GM20000 (cell line): ENCODE results near the gene PLEKHS1.
"Not testable (repeated sequence)": the region's sequence is repeated elsewhere in the genome, so short reads cannot be mapped to it uniquely, and the experiment has no call there.

Experiments used
- DNase-seq: peaks from one replicate; pipeline ENCODE4 v3.0.0; 2012; ENCODE audit warnings: low spot score
- TF ChIP-seq, protein P1 (sequence below): IDR thresholded peaks from 2 replicates; pipeline ENCODE4 v1.5.1; 2012; ENCODE audit warnings: mild to moderate bottlenecking, control low read depth; ENCODE audit errors: extremely low read depth, missing control alignments

PLEKHS1 gene

DNA sequence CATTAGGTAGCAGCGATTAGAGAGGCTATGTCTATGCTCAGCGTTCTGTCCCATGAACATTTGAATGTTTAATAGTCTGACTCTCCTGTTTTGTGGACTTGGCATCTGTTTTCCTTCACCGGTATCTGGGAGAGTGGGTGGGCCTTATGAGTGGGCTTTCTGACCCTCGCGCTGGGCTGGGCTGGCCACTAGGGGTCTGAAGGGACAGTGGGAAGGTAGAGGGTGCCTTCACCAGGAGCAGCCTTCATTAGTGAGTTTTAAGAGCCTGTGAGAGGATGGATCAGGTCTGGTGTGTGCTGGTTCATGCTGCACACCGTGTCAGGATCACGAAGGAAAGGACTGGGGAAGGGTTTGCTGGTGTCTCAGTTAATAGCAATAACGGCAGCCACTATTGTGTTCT, 69.0 kb downstream of the PLEKHS1 start:
- TF ChIP-seq, protein P1, sequence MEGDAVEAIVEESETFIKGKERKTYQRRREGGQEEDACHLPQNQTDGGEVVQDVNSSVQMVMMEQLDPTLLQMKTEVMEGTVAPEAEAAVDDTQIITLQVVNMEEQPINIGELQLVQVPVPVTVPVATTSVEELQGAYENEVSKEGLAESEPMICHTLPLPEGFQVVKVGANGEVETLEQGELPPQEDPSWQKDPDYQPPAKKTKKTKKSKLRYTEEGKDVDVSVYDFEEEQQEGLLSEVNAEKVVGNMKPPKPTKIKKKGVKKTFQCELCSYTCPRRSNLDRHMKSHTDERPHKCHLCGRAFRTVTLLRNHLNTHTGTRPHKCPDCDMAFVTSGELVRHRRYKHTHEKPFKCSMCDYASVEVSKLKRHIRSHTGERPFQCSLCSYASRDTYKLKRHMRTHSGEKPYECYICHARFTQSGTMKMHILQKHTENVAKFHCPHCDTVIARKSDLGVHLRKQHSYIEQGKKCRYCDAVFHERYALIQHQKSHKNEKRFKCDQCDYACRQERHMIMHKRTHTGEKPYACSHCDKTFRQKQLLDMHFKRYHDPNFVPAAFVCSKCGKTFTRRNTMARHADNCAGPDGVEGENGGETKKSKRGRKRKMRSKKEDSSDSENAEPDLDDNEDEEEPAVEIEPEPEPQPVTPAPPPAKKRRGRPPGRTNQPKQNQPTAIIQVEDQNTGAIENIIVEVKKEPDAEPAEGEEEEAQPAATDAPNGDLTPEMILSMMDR: peak; percentile 4
- no peak for DNase-seq

DNA sequence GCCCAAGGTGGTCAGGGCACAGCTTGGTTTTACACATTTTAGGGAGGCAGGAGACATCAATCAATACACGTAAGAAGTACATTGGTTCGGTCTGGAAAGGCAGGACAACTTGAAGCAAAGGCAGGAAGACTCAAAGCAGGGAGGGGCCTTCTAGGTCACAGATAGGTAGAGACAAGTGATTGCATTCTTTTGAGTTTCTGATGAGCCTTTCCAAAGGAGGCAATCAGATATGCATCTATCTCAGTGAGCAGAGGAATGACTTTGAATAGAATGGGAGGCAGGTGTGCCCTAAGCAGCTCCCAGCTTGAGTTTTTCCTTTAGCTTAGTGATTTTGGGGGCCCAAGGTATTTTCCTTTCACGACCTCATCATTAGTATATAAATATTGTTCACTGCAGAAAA, 69.8 kb downstream of the PLEKHS1 start:
- DNase-seq: not testable (repeated sequence)

DNA sequence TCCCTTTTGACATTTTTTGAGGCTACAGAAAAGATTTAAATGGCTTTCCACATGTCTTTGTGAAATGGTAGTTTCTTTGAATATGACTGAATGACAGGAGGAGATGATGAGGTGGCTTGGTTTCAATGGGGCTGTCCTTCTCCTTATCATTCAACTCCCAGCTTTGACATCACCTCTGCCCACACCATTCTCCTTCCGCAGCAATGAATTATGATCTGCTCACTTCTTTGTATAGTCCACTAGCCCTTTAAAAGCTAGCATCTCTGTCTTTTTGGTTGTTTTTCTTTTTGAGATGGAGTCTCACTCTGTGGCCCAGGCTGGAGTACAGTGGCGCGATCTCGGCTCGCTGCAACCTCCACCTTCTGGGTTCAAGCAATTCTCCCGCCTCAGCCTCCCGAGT, 70.7 kb downstream of the PLEKHS1 start:
- TF ChIP-seq, protein P1: no peak
- DNase-seq: no peak

DNA sequence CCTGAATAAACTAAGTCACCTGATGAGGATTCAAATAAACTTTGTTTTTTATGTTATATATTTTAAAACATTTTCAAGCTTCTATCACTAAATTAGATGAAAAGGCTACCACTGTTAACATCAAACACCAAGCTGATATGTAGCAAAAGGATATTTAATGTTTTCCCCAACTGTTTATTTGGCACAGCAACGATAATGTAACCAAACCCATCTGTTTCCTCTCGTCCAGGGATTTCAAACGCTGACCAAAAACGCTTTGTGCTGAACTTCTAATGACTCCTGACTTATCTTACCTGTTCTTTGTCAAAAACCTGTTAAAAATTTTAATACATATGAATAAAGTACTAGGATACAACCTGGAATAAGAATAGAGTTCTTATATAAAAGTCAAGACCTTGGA, 71.9 kb downstream of the PLEKHS1 start:
- TF ChIP-seq, protein P1: no peak
- DNase-seq: no peak

DNA sequence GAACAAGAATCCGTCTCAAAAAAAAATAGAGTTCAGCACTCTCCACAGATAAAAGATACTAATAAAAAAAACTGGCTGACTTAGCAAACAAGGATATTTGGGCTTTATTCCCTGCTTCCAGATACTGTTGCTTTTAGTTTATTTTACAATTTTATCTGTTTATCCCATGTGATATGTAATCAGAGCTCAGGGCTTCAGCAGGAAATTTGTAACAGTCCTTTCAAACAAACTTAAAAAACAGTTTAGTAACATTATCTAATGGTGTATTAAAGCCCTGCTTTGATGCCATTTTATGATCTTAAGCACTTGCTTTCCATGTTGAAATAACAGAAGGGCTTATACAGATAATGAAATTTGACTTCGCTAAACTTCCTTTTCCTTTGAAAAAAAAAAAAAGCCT, 74.3 kb downstream of the PLEKHS1 start:
- TF ChIP-seq, protein P1: no peak

DNA sequence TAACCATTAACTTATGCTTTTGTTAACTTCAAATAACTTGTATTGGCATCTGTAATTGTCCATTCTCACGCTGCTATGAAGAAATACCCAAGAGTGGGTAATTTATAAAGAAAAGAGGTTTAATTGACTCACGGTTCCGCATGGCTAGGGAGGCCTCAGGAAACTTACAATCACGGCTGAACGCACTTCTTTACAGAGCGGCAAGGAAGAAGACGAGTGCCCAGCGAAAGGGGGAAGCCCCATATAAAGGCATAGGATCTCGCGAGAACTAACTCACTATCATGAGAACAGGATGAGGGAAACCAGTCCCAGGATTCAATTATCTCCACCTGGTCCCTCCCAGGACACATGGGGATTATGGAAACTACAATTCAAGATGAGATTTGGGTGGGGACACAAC, 77.1 kb downstream of the PLEKHS1 start:
- DNase-seq: not testable (repeated sequence)

More for the DNA sequence above, 74.3 kb downstream of the PLEKHS1 start:
- no peak for DNase-seq
